Tibial nerve (tissue), 4 donors: ENCODE data around the gene IBA57.
"Not testable (repeated sequence)": the region's sequence is repeated elsewhere in the genome, so short reads cannot be mapped to it uniquely, and the experiment has no call there.

Experiments
- EP300 ChIP-seq, 2 donors: sonication (generic); formaldehyde crosslinking; IDR thresholded peaks; one replicate each; pipeline ENCODE4 v1.6.1; 2017; ENCODE audit warnings: antibody characterized with exemption in 2 of 2, mild to moderate bottlenecking in 1 of 2
- POLR2A ChIP-seq, 2 donors: fragments of 450-650 bp; IDR thresholded peaks; one replicate each; pipeline ENCODE4 v1.6.1; 2017; ENCODE audit warnings: antibody characterized with exemption in 2 of 2, mild to moderate bottlenecking in 2 of 2, moderate library complexity in 2 of 2
- TF ChIP-seq, protein P1 (sequence below), 5 experiments: fragments of 200-600 bp in 3 of 5; fragments of 450-650 bp in 2 of 5; sonication (generic) in 3 of 5; IDR thresholded peaks; one replicate each; pipeline ENCODE4 v1.5.1; 2016 to 2019; ENCODE audit warnings: antibody characterized with exemption in 5 of 5, mild to moderate bottlenecking in 3 of 5, moderate library complexity in 2 of 5

GRCh38 chr1:228228147-228228546 is 62.5 kb downstream of the IBA57 start:
- TF ChIP-seq, protein P1, sequence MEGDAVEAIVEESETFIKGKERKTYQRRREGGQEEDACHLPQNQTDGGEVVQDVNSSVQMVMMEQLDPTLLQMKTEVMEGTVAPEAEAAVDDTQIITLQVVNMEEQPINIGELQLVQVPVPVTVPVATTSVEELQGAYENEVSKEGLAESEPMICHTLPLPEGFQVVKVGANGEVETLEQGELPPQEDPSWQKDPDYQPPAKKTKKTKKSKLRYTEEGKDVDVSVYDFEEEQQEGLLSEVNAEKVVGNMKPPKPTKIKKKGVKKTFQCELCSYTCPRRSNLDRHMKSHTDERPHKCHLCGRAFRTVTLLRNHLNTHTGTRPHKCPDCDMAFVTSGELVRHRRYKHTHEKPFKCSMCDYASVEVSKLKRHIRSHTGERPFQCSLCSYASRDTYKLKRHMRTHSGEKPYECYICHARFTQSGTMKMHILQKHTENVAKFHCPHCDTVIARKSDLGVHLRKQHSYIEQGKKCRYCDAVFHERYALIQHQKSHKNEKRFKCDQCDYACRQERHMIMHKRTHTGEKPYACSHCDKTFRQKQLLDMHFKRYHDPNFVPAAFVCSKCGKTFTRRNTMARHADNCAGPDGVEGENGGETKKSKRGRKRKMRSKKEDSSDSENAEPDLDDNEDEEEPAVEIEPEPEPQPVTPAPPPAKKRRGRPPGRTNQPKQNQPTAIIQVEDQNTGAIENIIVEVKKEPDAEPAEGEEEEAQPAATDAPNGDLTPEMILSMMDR (IDR thresholded peaks at IDR 0.05): not testable (repeated sequence)
- not testable (repeated sequence) for TF ChIP-seq POLR2A, EP300 (IDR thresholded peaks at IDR 0.05)
